GM19035 (cell line): Measurements from ENCODE around the gene TMEM52.
"Not testable (repeated sequence)": the region's sequence is repeated elsewhere in the genome, so short reads cannot be mapped to it uniquely, and the experiment has no call there.

Experiments
- ATAC-seq: cut with Tn5 transposase; IDR thresholded peaks from one replicate; pipeline ENCODE4 v1.9.1; 2021; ENCODE audit not compliant: unreplicated experiment

Gene TMEM52

GRCh38 chr1:1947493-1947892, 28.4 kb upstream of the TMEM52 start:
- ATAC-seq = no peak

GRCh38 chr1:1946540-1946939, 27.5 kb upstream of the TMEM52 start:
- ATAC-seq = no peak

- no peak for ATAC-seq
These were observed 26.8 kb upstream of the TMEM52 start for GRCh38 chr1:1945782-1946393.

GRCh38 chr1:1943834-1944570, 24.9 kb upstream of the TMEM52 start:
- ATAC-seq = no peak

GRCh38 chr1:1942753-1943656, 23.9 kb upstream of the TMEM52 start:
- no peak for ATAC-seq

GRCh38 chr1:1941868-1942752, 23.0 kb upstream of the TMEM52 start:
- no peak for ATAC-seq

- no peak for ATAC-seq
These were observed 22.2 kb upstream of the TMEM52 start for GRCh38 chr1:1941211-1941841.

- ATAC-seq = no peak
These were observed 21.0 kb upstream of the TMEM52 start for GRCh38 chr1:1940123-1940425.

GRCh38 chr1:1939296-1940122, 20.4 kb upstream of the TMEM52 start:
- ATAC-seq = no peak

- no peak for ATAC-seq
These were observed 19.7 kb upstream of the TMEM52 start for GRCh38 chr1:1938613-1939295.

- ATAC-seq = no peak
These were observed 19.1 kb upstream of the TMEM52 start for GRCh38 chr1:1938276-1938573.

- no peak for ATAC-seq
These were observed 18.6 kb upstream of the TMEM52 start for GRCh38 chr1:1937549-1938275.

- no peak for ATAC-seq
These were observed 18.0 kb upstream of the TMEM52 start for GRCh38 chr1:1937061-1937460.

- not testable (repeated sequence) for ATAC-seq
These were observed 15.8 kb upstream of the TMEM52 start for GRCh38 chr1:1934848-1935247.

GRCh38 chr1:1929639-1930545, 10.8 kb upstream of the TMEM52 start:
- no peak for ATAC-seq

GRCh38 chr1:1929102-1929638, 10.1 kb upstream of the TMEM52 start:
- ATAC-seq = no peak
